GM12892 (cell line): ENCODE results near the gene BSN.

Source experiments
- POLR2A ChIP-seq: IDR thresholded peaks from 2 replicates; pipeline ENCODE4 v1.6.1; 2011; ENCODE audit warnings: low read depth, low read length, control low read depth
- TAF1 ChIP-seq: IDR thresholded peaks from 2 replicates; pipeline ENCODE4 v1.6.1; 2011; ENCODE audit warnings: low read depth, mild to moderate bottlenecking, control low read depth, low read length, borderline replicate concordance

- TF ChIP-seq TAF1 (no peak), POLR2A (no peak)
Observed at GRCh38 chr3:49681232-49681522, 126.9 kb downstream of the BSN start.
